B cell (primary cell): ENCODE results near the gene C1QL3. TPM values are rescaled to one million over a fixed set of nuclear protein-coding genes. Genes with fewer than 3 reads are reported as not detected.

Experiments used
- ATAC-seq: fragments of 200-7000 bp; cut with Tn5 transposase; one replicate; pipeline ENCODE4 v1.10.0; 2021; ENCODE audit warnings: low read depth, mild to moderate bottlenecking, moderate number of reproducible peaks, moderate library complexity
- CTCF ChIA-PET: fragments of 350-600 bp; sonication (Branson Sonifier 250); formaldehyde crosslinking; loops from one replicate; lab custom pipeline; 2021; ENCODE audit warnings: antibody characterized with exemption, inconsistent platforms; lab: Charles Lee
- POLR2A ChIA-PET: fragments of 350-600 bp; sonication (Branson Sonifier 250); formaldehyde crosslinking; loops from one replicate; lab custom pipeline; 2021; ENCODE audit warnings: antibody characterized with exemption; lab: Charles Lee
- DNase-seq: peaks from one replicate; pipeline ENCODE4 v3.0.0; 2013
- H2AFZ ChIP-seq: 2 replicates; pipeline ENCODE4 v1.6.1; 2012; ENCODE audit warnings: mild to moderate bottlenecking, low read depth, low read length; ENCODE audit not compliant: insufficient read depth, poor library complexity, severe bottlenecking
- H3K27ac ChIP-seq, 2 donors: 1 replicate in 1 of 2; 2 replicates in 1 of 2; pipeline ENCODE4 v1.5.1; 2012 to 2013; ENCODE audit warnings: low read length in 2 of 2, mild to moderate bottlenecking in 2 of 2, moderate library complexity in 1 of 2
- H3K27me3 ChIP-seq, 4 experiments: fragments of 200-600 bp in 1 of 4; sonication (generic) in 1 of 4; replicated peaks in 1 of 4; 1 replicate in 2 of 4; 2 replicates in 2 of 4; pipeline versions ENCODE4 v1.6.1 to v1.7.0; 2013 to 2016; ENCODE audit warnings: low read length in 3 of 4, mild to moderate bottlenecking in 2 of 4, mixed read lengths in 1 of 4, moderate library complexity in 1 of 4; ENCODE audit not compliant: insufficient read depth in 4 of 4, control insufficient read depth in 3 of 4; ENCODE audit errors: control extremely low read depth in 1 of 4
- H3K36me3 ChIP-seq, 2 experiments: replicated peaks in 1 of 2; 1 replicate in 1 of 2; 2 replicates in 1 of 2; pipeline versions ENCODE4 v1.6.1 to v1.7.1; 2013; ENCODE audit warnings: low read length in 1 of 2; ENCODE audit not compliant: insufficient read depth in 2 of 2, control insufficient read depth in 1 of 2; ENCODE audit errors: control extremely low read depth in 1 of 2, extremely low read depth in 1 of 2
- H3K4me1 ChIP-seq, 2 donors: fragments of 200-600 bp in 1 of 2; sonication (generic) in 1 of 2; 1 replicate in 1 of 2; 2 replicates in 1 of 2; pipeline versions ENCODE4 v1.5.1 to v1.6.1; 2013 to 2017; ENCODE audit warnings: low read length in 2 of 2; ENCODE audit not compliant: control insufficient read depth in 2 of 2, insufficient read depth in 2 of 2
- H3K4me2 ChIP-seq: replicated peaks from 2 replicates; pipeline ENCODE3; 2012; ENCODE audit warnings: mild to moderate bottlenecking, low read depth, low read length; ENCODE audit not compliant: poor library complexity, severe bottlenecking
- H3K4me3 ChIP-seq, 5 experiments: fragments of 200-600 bp in 1 of 5; sonication (generic) in 1 of 5; 1 replicate in 3 of 5; 2 replicates in 2 of 5; pipeline versions ENCODE4 v1.5.1 to v1.7.0; 2011 to 2016; ENCODE audit warnings: low read length in 4 of 5, mild to moderate bottlenecking in 4 of 5, low read depth in 2 of 5, control low read depth in 1 of 5, moderate library complexity in 1 of 5; ENCODE audit not compliant: insufficient read depth in 1 of 5; ENCODE audit errors: control extremely low read depth in 1 of 5, extremely low read depth in 1 of 5
- H3K79me2 ChIP-seq: fragments of 200-600 bp; sonication (generic); one replicate; pipeline ENCODE4 v1.6.0; 2016; ENCODE audit warnings: low read length; ENCODE audit not compliant: control insufficient read depth, insufficient read depth
- H3K9ac ChIP-seq: fragments of 200-600 bp; sonication (generic); 2 replicates; pipeline ENCODE4 v1.6.1; 2017; ENCODE audit warnings: mild to moderate bottlenecking, low read length, moderate library complexity
- H3K9me3 ChIP-seq, 3 donors: one replicate each; pipeline versions ENCODE4 v1.6.1 to v1.7.1; 2013; ENCODE audit warnings: low read length in 2 of 3; ENCODE audit not compliant: control insufficient read depth in 2 of 3, insufficient read depth in 1 of 3; ENCODE audit errors: control extremely low read depth in 1 of 3
- H4K20me1 ChIP-seq: 2 replicates; pipeline ENCODE4 v1.6.0; 2012; ENCODE audit warnings: mild to moderate bottlenecking, low read length; ENCODE audit not compliant: insufficient read depth, control insufficient read depth, poor library complexity, severe bottlenecking
- H3K27ac Mint-ChIP-seq: one replicate; pipeline ENCODE4 v1.8.0; 2021; ENCODE audit warnings: mixed read lengths
- H3K27me3 Mint-ChIP-seq: one replicate; pipeline ENCODE4 v1.8.0; 2021; ENCODE audit warnings: mixed read lengths
- H3K4me1 Mint-ChIP-seq: one replicate; pipeline ENCODE4 v1.8.0; 2021; ENCODE audit warnings: mixed read lengths
- H3K4me3 Mint-ChIP-seq: one replicate; pipeline ENCODE4 v1.8.0; 2021; ENCODE audit warnings: mixed read lengths
- H3K9me3 Mint-ChIP-seq: one replicate; pipeline ENCODE4 v1.8.0; 2022; ENCODE audit warnings: mixed read lengths; ENCODE audit not compliant: insufficient read depth
- CTCF ChIP-seq: fragments of 200-600 bp; IDR thresholded peaks from one replicate; pipeline ENCODE4 v1.8.0; 2022; ENCODE audit warnings: antibody characterized with exemption, mild to moderate bottlenecking
- EZH2 ChIP-seq: IDR thresholded peaks from 2 replicates; pipeline ENCODE4 v1.6.1; 2012; ENCODE audit warnings: borderline replicate concordance, low read depth, mild to moderate bottlenecking, moderate library complexity, low read length; ENCODE audit not compliant: insufficient read depth, poor library complexity, severe bottlenecking
- WGBS: methylation state at CpG from one replicate; pipeline ENCODE4 v1.1.5; 2013; ENCODE audit warnings: missing lambda C conversion rate; ENCODE audit not compliant: insufficient coverage; 5-methylcytosine and 5-hydroxymethylcytosine counted together
- intact Hi-C: fragments of 100-400 bp; cut with micrococcal nuclease; formaldehyde crosslinking; loops from one replicate; pipeline ENCODE4 v1.10.0; 2022
- polyA plus RNA-seq: library from polyadenylated mRNA; depleted of rRNA; stranded (reverse); fragments of >200 nt; gene quantifications from 2 replicates; pipeline ENCODE4 v1.2.3, GENCODE V29; 2012
- total RNA-seq, 2 donors: library from RNA; stranded (reverse); fragments of 120-200 nt in 1 of 2; gene quantifications; 1 replicate in 1 of 2; 2 replicates in 1 of 2; pipeline versions ENCODE4 v1.2.3 to v1.2.4, GENCODE V29; 2013 to 2022

Gene C1QL3
- total and polyA plus RNA-seq, 2 donors (not counting 1 experiment from before 2014, with no cell fraction given) = not detected

DNA sequence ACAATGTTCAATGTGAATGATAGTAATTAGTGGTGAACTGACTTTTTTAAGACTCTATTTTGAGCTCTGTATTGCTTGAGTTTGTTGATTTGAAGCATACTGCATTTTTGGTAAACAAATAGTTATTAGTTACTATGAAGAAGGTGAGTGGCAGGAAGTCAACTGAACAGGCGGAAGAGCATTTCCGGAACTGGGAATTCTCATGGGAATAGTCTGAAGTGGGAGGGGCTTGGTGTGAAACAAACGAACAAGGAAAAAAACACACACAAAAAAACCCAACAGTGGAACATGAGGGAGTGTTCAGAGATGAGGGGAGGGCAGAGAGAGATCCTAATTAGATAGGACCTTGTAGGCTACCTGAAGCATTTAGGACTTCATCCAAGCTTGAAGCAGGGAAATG is 43.9 kb upstream of the C1QL3 start:
- peaks cover 1% of the 10 kb centered on the region for H3K4me1 Mint-ChIP-seq
- no peak overlapping the region for H3K27ac Mint-ChIP-seq
- Histone ChIP-seq H2AFZ (no peak overlapping the region), H3K9me3 (no peaks in the 10 kb centered on the region), H3K4me3 (no peak overlapping the region), H3K4me1 (no peaks in the 10 kb centered on the region), H4K20me1 (no peaks in the 10 kb centered on the region), H3K27me3 (no peaks in the 10 kb centered on the region), H3K79me2 (no peaks in the 10 kb centered on the region), H3K4me2 (no peak overlapping the region), H3K36me3 (no peaks in the 10 kb centered on the region), H3K9ac (no peak overlapping the region), H3K27ac (no peak overlapping the region)
- POLR2A ChIA-PET = no interaction called here
- CTCF ChIA-PET = no interaction called here
- no peaks in the 10 kb centered on the region for H3K9me3 Mint-ChIP-seq
- intact Hi-C loops = no loop called here
- H3K27me3 Mint-ChIP-seq = peaks cover 16% of the 10 kb centered on the region
- no peak overlapping the region for H3K4me3 Mint-ChIP-seq
- DNase-seq (no peak), ATAC-seq (no peak)
- no CpG with 5 or more reads among the region's 3 CpGs for WGBS
- TF ChIP-seq CTCF = no peak

DNA sequence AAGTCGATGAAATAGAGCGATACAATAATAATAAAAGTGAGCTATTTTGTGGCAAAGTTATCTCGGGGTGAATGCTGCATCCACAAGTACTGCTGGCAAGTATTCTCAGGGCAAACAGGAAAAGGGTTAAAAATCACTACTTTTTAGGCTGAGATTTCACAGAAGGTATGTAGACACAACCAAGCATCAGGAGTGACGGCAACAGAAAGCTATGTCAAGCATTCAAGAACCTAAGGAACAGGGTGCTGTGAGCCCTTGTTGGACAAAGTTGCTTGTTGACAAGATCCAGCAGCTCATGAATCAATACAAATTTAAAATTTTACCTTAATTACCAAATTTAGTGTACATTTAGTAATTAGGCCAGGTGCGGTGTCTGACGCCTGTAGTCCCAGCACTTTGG is 41.2 kb upstream of the C1QL3 start:
- no peaks in the 10 kb centered on the region for H3K9me3 ChIP-seq
- Mint-ChIP-seq H3K9me3 (peaks cover 2% of the 10 kb centered on the region), H3K27ac (no peak overlapping the region), H3K4me3 (no peak overlapping the region), H3K27me3 (peaks cover 33% of the 10 kb centered on the region), H3K4me1 (no peaks in the 10 kb centered on the region)
- intact Hi-C loops = no loop called here
- no peaks in the 10 kb centered on the region for H3K27me3 ChIP-seq
- H3K27ac ChIP-seq = no peak overlapping the region
- H3K4me2 ChIP-seq = no peak overlapping the region
- ChIA-PET CTCF (no interaction called here), POLR2A (no interaction called here)
- no peaks in the 10 kb centered on the region for H3K36me3 ChIP-seq
- no peak overlapping the region for H2AFZ ChIP-seq
- no peaks in the 10 kb centered on the region for H3K4me1 ChIP-seq
- 100% methylated on average over 4 of the region's 6 CpGs for WGBS
- H3K4me3 ChIP-seq = no peak overlapping the region
- ATAC-seq (no peak), DNase-seq (no peak)
- H3K9ac ChIP-seq = no peak overlapping the region
- no peaks in the 10 kb centered on the region for H3K79me2 ChIP-seq
- no peaks in the 10 kb centered on the region for H4K20me1 ChIP-seq
- TF ChIP-seq CTCF (no peak), EZH2 (no peak)
